GM12865 (cell line): ENCODE data around the gene BPIFB2.

ENCODE experiments used
- DNase-seq: peaks from one replicate; pipeline ENCODE4 v3.0.0; 2010; ENCODE audit warnings: low read depth
- H3K4me3 ChIP-seq: 2 replicates; pipeline ENCODE4 v1.5.1; 2011; ENCODE audit warnings: mild to moderate bottlenecking, low read depth, low read length, control low read depth
- TF ChIP-seq, protein P1 (sequence below): IDR thresholded peaks from 2 replicates; pipeline ENCODE4 v1.5.1; 2011; ENCODE audit warnings: low read length, control low read depth, low read depth, inconsistent platforms; ENCODE audit not compliant: insufficient read depth; ENCODE audit errors: missing control alignments

BPIFB2 gene

DNA sequence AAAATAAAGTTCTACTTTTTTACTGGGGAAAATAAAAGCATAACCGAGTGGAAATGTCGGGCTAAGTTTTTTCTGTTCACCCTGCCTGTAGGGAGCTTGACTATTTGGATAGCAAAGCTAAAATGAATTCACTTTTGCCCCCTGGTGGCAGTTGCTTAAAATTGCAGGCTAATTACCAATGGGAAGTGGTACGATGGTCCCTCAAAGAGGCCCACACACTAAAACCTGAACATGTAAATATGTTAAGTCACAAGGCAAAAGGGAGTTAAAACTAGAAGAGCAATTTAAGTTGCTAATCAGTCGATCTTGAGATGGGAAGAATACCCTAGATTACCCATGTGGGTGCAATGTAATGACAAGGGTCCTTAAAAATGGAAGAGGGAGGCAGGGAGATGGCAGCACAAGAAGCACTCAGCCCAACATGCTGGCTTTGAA is 2.4 kb upstream of the BPIFB2 start:
- DNase-seq, result peak; percentile 57
- TF ChIP-seq, protein P1, sequence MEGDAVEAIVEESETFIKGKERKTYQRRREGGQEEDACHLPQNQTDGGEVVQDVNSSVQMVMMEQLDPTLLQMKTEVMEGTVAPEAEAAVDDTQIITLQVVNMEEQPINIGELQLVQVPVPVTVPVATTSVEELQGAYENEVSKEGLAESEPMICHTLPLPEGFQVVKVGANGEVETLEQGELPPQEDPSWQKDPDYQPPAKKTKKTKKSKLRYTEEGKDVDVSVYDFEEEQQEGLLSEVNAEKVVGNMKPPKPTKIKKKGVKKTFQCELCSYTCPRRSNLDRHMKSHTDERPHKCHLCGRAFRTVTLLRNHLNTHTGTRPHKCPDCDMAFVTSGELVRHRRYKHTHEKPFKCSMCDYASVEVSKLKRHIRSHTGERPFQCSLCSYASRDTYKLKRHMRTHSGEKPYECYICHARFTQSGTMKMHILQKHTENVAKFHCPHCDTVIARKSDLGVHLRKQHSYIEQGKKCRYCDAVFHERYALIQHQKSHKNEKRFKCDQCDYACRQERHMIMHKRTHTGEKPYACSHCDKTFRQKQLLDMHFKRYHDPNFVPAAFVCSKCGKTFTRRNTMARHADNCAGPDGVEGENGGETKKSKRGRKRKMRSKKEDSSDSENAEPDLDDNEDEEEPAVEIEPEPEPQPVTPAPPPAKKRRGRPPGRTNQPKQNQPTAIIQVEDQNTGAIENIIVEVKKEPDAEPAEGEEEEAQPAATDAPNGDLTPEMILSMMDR, result peak; percentile 50
- H3K4me3 ChIP-seq, result no peak overlapping the region

DNA sequence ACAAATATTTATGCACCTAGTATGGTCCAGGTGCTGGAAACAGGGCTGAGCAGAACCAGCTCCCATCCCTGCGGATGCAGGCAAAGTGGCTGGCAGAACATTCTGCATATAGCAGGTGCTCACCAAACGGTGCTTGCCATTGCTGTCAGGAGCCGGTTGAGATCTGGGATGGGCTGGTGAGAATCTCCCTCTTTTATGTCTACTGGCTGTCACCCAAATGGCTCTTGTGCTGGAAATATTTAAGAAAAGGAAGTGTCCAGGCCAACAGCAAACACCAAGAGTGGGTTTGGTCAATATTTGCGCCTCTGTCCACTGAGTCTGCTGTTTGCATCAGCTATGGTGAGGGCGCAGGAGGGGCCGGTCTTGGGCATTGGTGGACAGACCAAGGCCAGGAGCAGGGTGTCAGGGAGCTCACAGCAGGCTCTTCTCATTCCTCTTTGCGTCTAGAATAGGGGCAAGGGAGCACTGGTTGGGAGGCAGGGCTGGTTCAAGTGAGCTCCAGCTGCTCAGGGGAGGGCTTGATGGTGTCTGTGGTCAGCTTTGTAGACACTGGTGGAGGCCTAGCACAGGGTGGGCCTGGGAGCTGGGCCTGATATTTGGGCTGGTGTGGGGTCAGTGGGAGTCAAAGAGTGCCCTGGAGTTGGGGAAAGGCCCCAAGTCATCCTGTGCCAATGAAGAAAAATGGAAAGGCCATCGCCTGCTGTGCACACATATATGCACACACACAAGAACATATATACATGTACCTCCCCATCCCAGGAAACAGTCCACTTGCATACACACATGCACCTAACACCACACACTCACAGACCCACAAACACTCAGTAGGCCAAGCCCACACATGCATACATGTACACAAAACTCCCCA is 1.4 kb upstream of the BPIFB2 start:
- no peak overlapping the region for H3K4me3 ChIP-seq
- DNase-seq, result no peak
- TF ChIP-seq, protein P1, result no peak

DNA sequence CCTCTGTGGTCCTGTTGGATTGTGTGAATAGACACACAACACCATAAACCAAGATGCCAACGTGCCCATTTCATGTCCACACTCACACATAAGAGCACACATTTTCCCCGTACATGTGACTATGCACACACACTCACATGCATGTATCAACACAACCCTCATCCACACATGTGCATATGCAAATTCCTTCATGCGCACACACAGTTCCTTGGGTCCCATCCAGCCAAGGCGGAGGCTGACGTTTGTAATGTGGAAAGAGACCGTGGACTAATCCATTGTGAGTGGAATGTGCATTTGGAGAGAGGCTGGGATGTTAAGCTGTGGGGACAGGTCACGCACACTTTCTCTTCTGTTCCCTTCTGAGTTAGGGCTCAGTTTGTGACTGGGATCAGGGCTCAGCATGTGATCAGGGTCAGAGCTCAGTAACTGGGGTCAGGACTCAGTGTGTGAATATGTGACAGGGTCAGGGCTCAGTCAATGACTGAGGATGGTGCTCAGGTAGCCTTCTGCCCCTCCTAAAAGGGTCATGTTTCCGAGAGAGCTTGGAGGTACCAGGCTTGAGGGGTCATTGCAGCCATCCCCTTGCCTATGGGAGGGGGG is 628 bp upstream of the BPIFB2 start:
- H3K4me3 ChIP-seq, result no peak overlapping the region
- TF ChIP-seq, protein P1, result no peak

DNA sequence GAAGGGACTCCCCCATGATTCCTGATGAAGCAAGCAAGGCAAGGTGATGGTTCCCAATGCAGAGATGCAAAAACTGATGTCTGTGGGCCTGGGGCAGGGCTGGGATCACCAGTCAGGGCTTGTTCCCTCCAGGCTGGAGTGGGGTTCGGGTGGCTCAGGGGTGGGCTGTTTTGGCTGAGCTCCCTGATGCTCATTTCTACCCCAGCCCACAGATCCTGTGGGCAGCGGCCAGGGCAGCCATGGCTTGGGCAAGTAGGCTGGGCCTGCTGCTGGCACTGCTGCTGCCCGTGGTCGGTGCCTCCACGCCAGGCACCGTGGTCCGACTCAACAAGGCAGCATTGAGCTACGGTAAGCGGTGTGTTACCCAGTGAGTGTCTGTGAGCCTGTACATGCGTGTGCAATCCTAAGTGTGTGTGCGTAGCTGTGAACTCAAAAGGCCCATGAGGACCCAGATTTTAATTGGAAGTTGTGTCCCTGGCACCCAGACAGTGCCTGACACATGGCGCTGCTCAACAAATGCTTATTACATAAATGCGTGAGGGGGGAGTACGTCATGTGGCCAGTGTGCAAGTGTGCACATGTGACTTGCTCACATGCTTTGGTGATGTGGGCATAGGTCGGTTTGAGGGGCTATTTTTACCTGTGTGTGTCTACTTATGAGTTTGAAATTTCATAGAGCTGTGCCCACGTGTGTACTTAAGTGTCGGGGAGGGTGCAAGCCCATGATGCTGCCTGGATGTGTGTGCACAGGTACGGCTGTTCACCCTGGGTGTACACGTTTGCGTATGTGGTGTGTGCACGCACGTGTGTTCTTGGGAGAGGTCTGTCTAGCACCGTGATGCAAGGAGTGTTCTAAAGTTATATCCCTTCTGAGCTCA is 1.1 kb downstream of the BPIFB2 start:
- no peak overlapping the region for H3K4me3 ChIP-seq
- no peak for DNase-seq
- TF ChIP-seq, protein P1, result no peak

More for the DNA sequence above, 628 bp upstream of the BPIFB2 start:
- DNase-seq, result no peak

DNA sequence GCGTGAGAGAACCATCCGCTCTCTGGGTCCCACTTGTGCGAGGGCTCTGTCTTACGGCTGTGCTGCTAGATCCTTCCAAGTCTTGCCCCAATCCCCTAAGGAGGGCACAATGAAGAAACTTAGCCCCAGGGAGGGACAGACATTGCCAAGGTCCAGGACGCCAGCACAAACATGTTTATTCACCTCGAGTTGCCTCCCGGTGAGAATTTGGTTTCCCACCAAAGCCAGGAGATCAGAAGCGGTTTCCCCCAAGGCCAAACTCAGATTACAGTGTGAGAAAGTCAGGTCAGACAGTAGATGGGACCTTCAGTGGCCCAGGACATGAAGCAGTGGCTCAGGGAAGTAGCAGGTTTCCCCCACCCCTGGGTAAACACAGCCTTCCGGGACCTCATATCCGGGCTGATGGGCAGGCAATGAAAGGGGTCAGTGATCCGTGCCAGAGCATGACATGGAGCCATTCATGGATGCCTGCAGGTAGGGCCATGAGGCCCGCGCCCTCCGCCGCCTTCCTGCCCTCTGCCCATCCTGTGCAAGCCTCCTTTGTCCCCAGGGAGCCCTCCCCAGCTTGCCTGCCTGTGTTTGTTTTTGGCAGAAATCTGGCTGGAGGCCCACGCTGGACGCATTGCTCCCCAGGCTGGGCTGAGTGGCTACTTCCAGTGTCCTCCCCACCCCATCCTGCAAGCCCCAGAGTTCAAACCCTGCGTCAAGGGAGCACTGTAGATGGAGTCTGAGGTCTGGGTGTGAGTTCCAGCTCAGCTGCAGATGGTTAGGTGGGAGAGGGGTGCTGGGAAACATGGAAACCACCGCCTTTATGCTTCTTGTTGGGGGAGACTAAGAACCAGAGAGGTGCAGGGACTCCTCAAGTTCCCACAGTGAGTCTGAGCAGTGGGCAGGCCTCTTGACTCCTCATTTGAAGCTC is 2.0 kb downstream of the BPIFB2 start:
- DNase-seq, result no peak
- TF ChIP-seq, protein P1, result no peak
- no peak overlapping the region for H3K4me3 ChIP-seq

DNA sequence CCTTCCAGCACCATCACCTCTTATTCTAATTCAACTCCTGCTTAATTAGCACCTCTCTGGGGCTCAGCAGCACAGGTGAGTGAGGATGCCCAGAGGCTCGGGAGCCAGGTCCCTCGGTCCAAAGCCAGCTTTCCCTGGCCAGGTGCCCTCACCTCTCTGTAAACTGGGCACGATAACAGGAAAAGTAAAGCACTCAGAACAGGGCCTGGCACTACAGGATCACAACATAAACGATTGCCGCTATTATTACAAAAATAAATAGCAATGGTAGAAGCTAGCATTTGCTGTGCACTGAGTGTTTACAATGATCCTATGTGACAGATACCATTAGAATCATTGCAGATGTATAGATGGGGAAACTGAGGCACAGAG is 2.6 kb downstream of the BPIFB2 start:
- no peak for DNase-seq
- no peak overlapping the region for H3K4me3 ChIP-seq
- TF ChIP-seq, protein P1, result no peak
